H9 (cell line): ENCODE data around the gene WDR53. TPM values are rescaled to one million over a fixed set of nuclear protein-coding genes. Genes with fewer than 3 reads are reported as not detected.
"Not testable (repeated sequence)": the region's sequence is repeated elsewhere in the genome, so short reads cannot be mapped to it uniquely, and the experiment has no call there.

Source experiments
- DNase-seq: peaks from one replicate; pipeline ENCODE4 v3.0.0-alpha.2; 2017
- H2AFZ ChIP-seq: one replicate; pipeline ENCODE4 v1.6.1; 2013; ENCODE audit warnings: mild to moderate bottlenecking, low read length, control low read depth, moderate library complexity
- H2AK5ac ChIP-seq: 2 replicates; pipeline ENCODE4 v1.6.1; 2013; ENCODE audit warnings: low read length, control low read depth, mixed read lengths; ENCODE audit not compliant: insufficient read length
- H2BK120ac ChIP-seq: one replicate; pipeline ENCODE4 v1.6.1; 2013; ENCODE audit warnings: low read depth, mild to moderate bottlenecking, low read length, control low read depth, inconsistent platforms; ENCODE audit not compliant: poor library complexity, severe bottlenecking
- H2BK12ac ChIP-seq: 2 replicates; pipeline ENCODE4 v1.6.1; 2013; ENCODE audit warnings: low read length, control low read depth, mixed read lengths, low read depth; ENCODE audit not compliant: insufficient read length
- H2BK15ac ChIP-seq: 2 replicates; pipeline ENCODE4 v1.6.1; 2013; ENCODE audit warnings: low read depth, low read length, control low read depth
- H2BK20ac ChIP-seq: one replicate; pipeline ENCODE4 v1.6.1; 2013; ENCODE audit warnings: low read depth, mild to moderate bottlenecking, low read length, control low read depth, inconsistent platforms; ENCODE audit not compliant: poor library complexity, severe bottlenecking
- H2BK5ac ChIP-seq: 2 replicates; pipeline ENCODE4 v1.6.1; 2013; ENCODE audit warnings: low read length, control low read depth, mixed read lengths; ENCODE audit not compliant: insufficient read length
- H3K14ac ChIP-seq: 2 replicates; pipeline ENCODE4 v1.6.1; 2013; ENCODE audit warnings: low read length, control low read depth; ENCODE audit not compliant: insufficient read depth
- H3K18ac ChIP-seq: 2 replicates; pipeline ENCODE4 v1.6.1; 2013; ENCODE audit warnings: low read depth, mild to moderate bottlenecking, mixed read lengths, low read length, control low read depth; ENCODE audit not compliant: insufficient read length
- H3K23ac ChIP-seq: 2 replicates; pipeline ENCODE4 v1.6.1; 2013; ENCODE audit warnings: low read length, control low read depth, mixed read lengths, low read depth; ENCODE audit not compliant: insufficient read length
- H3K23me2 ChIP-seq: 2 replicates; pipeline ENCODE4 v1.6.1; 2013; ENCODE audit warnings: low read depth, mild to moderate bottlenecking, mixed read lengths, low read length, control low read depth; ENCODE audit not compliant: insufficient read length, poor library complexity, severe bottlenecking
- H3K27ac ChIP-seq: 2 replicates; pipeline ENCODE4 v1.5.1; 2013; ENCODE audit warnings: low read length, control low read depth, mixed read lengths, low read depth; ENCODE audit not compliant: insufficient read length
- H3K27me3 ChIP-seq: 2 replicates; pipeline ENCODE4 v1.6.1; 2013; ENCODE audit warnings: low read length, control low read depth, inconsistent platforms; ENCODE audit not compliant: insufficient read depth
- H3K4ac ChIP-seq: 2 replicates; pipeline ENCODE4 v1.6.1; 2013; ENCODE audit warnings: low read depth, mild to moderate bottlenecking, control low read depth, inconsistent platforms, low read length, moderate library complexity
- H3K4me1 ChIP-seq: 2 replicates; pipeline ENCODE4 v1.6.1; 2013; ENCODE audit warnings: low read length, control low read depth, inconsistent platforms; ENCODE audit not compliant: insufficient read depth
- H3K4me2 ChIP-seq: 2 replicates; pipeline ENCODE4 v1.6.1; 2013; ENCODE audit warnings: low read length, control low read depth, mixed read lengths; ENCODE audit not compliant: insufficient read length, insufficient read depth
- H3K56ac ChIP-seq: 2 replicates; pipeline ENCODE4 v1.6.1; 2013; ENCODE audit warnings: low read depth, mild to moderate bottlenecking, mixed read lengths, low read length, control low read depth; ENCODE audit not compliant: insufficient read length
- H3K79me1 ChIP-seq: 2 replicates; pipeline ENCODE4 v1.6.1; 2013; ENCODE audit warnings: low read depth, mild to moderate bottlenecking, moderate library complexity, low read length, control low read depth, inconsistent platforms; ENCODE audit not compliant: insufficient read depth, poor library complexity, severe bottlenecking
- H3K79me2 ChIP-seq: 2 replicates; pipeline ENCODE4 v1.6.1; 2013; ENCODE audit warnings: low read length, control low read depth, inconsistent platforms; ENCODE audit not compliant: insufficient read depth
- H3K9ac ChIP-seq: 2 replicates; pipeline ENCODE4 v1.6.1; 2013; ENCODE audit warnings: low read length, control low read depth, mixed read lengths; ENCODE audit not compliant: insufficient read length; ENCODE audit errors: extremely low read depth
- H3K9me3 ChIP-seq: one replicate; pipeline ENCODE4 v1.6.1; 2013; ENCODE audit warnings: low read depth, low read length, inconsistent platforms; ENCODE audit not compliant: control insufficient read depth
- H3T11ph ChIP-seq: one replicate; pipeline ENCODE4 v1.6.1; 2013; ENCODE audit warnings: mild to moderate bottlenecking, low read length, control low read depth, inconsistent platforms
- H4K20me1 ChIP-seq: one replicate; pipeline ENCODE4 v1.6.1; 2013; ENCODE audit not compliant: control insufficient read depth, insufficient read length, insufficient read depth
- H4K5ac ChIP-seq: 2 replicates; pipeline ENCODE4 v1.6.1; 2013; ENCODE audit warnings: low read depth, mild to moderate bottlenecking, mixed read lengths, low read length, control low read depth; ENCODE audit not compliant: insufficient read length
- H4K8ac ChIP-seq: replicated peaks from 2 replicates; pipeline ENCODE4 v1.6.1; 2013; ENCODE audit warnings: low read length, control low read depth, mixed read lengths, low read depth; ENCODE audit not compliant: insufficient read length
- H4K91ac ChIP-seq: 2 replicates; pipeline ENCODE4 v1.6.1; 2013; ENCODE audit warnings: low read depth, mild to moderate bottlenecking, moderate library complexity, mixed read lengths, low read length, control low read depth; ENCODE audit not compliant: insufficient read length
- H3K27ac Mint-ChIP-seq, 3 experiments: 2 replicates in 2 of 3; 3 replicates in 1 of 3; pipeline ENCODE4 v1.8.0; 2020 to 2021; ENCODE audit warnings: mixed read lengths in 3 of 3, mild to moderate bottlenecking in 1 of 3, moderate library complexity in 1 of 3
- H3K27me3 Mint-ChIP-seq: 2 replicates; pipeline ENCODE4 v1.8.0; 2021; ENCODE audit warnings: low read depth, mild to moderate bottlenecking, moderate library complexity, mixed read lengths
- H3K36me3 Mint-ChIP-seq, 3 experiments: 2 replicates in 2 of 3; 3 replicates in 1 of 3; pipeline ENCODE4 v1.8.0; 2020 to 2021; ENCODE audit warnings: low read depth in 3 of 3, mixed read lengths in 3 of 3; ENCODE audit not compliant: insufficient read depth in 1 of 3
- H3K4me1 Mint-ChIP-seq, 2 experiments: 2 replicates each; pipeline ENCODE4 v1.8.0; 2020; ENCODE audit warnings: mixed read lengths in 2 of 2
- H3K4me3 Mint-ChIP-seq, 2 experiments: 2 replicates in 1 of 2; 3 replicates in 1 of 2; pipeline ENCODE4 v1.8.0; 2020 to 2021; ENCODE audit warnings: mild to moderate bottlenecking in 2 of 2, mixed read lengths in 2 of 2, moderate library complexity in 1 of 2
- H3K9me3 Mint-ChIP-seq, 2 experiments: 2 replicates in 1 of 2; 3 replicates in 1 of 2; pipeline ENCODE4 v1.8.0; 2020; ENCODE audit warnings: mild to moderate bottlenecking in 2 of 2, mixed read lengths in 2 of 2, moderate library complexity in 1 of 2
- CTCF ChIP-seq: fragments of 200-600 bp; sonication (generic); conservative IDR thresholded peaks from 3 replicates; pipeline ENCODE4 v1.8.0; 2021; ENCODE audit warnings: antibody characterized with exemption, mild to moderate bottlenecking
- WGBS: extraction: QIAGEN DNeasy Blood & Tissue Kit; methylation state at CpG from one replicate; pipeline ENCODE4 v1.1.7; 2013; ENCODE audit warnings: missing lambda C conversion rate, low lambda C conversion rate, mixed read lengths; ENCODE audit not compliant: insufficient read length; ENCODE audit errors: extremely low coverage; 5-methylcytosine and 5-hydroxymethylcytosine counted together
- total RNA-seq: library from RNA; stranded (reverse); gene quantifications from 2 replicates; pipeline ENCODE4 v1.2.1, GENCODE V29; 2021

The WDR53 gene
- total RNA-seq, 1 experiment from 2014 or later, result 21.2 TPM

GRCh38 chr3:196523841-196524240, 44.5 kb downstream of the WDR53 start:
- H2BK120ac ChIP-seq, result no peak overlapping the region
- no peak overlapping the region for H2BK5ac ChIP-seq
- Mint-ChIP-seq H3K9me3 (peaks cover 32 to 37% of the 10 kb centered on the region in 2 experiments), H3K4me1 (peaks cover 3 to 5% of the 10 kb centered on the region in 2 experiments; a peak in 3 of 4 replicates), H3K36me3 (peaks cover 26 to 29% (median 29%) of the 10 kb centered on the region in 3 experiments), H3K4me3 (no peak overlapping the region), H3K27ac (no peak overlapping the region), H3K27me3 (peaks cover 8% of the 10 kb centered on the region)
- no CpG with 5 or more reads among the region's 4 CpGs for WGBS
- H3K4ac ChIP-seq, result no peak overlapping the region
- H3K27ac ChIP-seq, result no peak overlapping the region
- H2AFZ ChIP-seq, result no peak overlapping the region
- H4K5ac ChIP-seq, result no peak overlapping the region
- no peak overlapping the region for H2BK12ac ChIP-seq
- H3K14ac ChIP-seq, result no peak overlapping the region
- no peak for TF ChIP-seq CTCF
- no peak overlapping the region for H3K4me2 ChIP-seq
- no peak overlapping the region for H3K23ac ChIP-seq
- no peak for DNase-seq
- H2BK20ac ChIP-seq, result no peak overlapping the region
- H4K91ac ChIP-seq, result no peak overlapping the region
- no peak overlapping the region for H3T11ph ChIP-seq
- no peaks in the 10 kb centered on the region for H3K4me1 ChIP-seq
- no peaks in the 10 kb centered on the region for H3K23me2 ChIP-seq
- no peak overlapping the region for H4K8ac ChIP-seq
- H4K20me1 ChIP-seq, result no peaks in the 10 kb centered on the region
- H3K56ac ChIP-seq, result no peak overlapping the region
- no peaks in the 10 kb centered on the region for H3K79me2 ChIP-seq
- no peak overlapping the region for H2BK15ac ChIP-seq
- H3K79me1 ChIP-seq, result no peaks in the 10 kb centered on the region
- H2AK5ac ChIP-seq, result no peak overlapping the region
- peaks cover 19% of the 10 kb centered on the region for H3K9me3 ChIP-seq
- no peak overlapping the region for H3K18ac ChIP-seq
- no peak overlapping the region for H3K9ac ChIP-seq
- H3K27me3 ChIP-seq, result no peaks in the 10 kb centered on the region

- not testable (repeated sequence) for H2BK120ac ChIP-seq
Measured at GRCh38 chr3:196521291-196521690, 47.1 kb downstream of the WDR53 start.

More at GRCh38 chr3:196521291-196521690, 47.1 kb downstream of the WDR53 start:
- Mint-ChIP-seq H3K9me3 (peaks cover 48 to 54% of the 10 kb centered on the region in 2 experiments), H3K36me3 (peaks cover 30 to 41% (median 30%) of the 10 kb centered on the region in 3 experiments), H3K4me1 (peaks cover 9 to 14% of the 10 kb centered on the region in 2 experiments)
- DNase-seq, H2BK12ac ChIP-seq, H4K8ac ChIP-seq, H3K27ac Mint-ChIP-seq, H3K18ac ChIP-seq, H3K9ac ChIP-seq, H3K4me1 ChIP-seq, H3T11ph ChIP-seq, H2BK20ac ChIP-seq, H3K56ac ChIP-seq, H3K4me2 ChIP-seq, H4K20me1 ChIP-seq, H2AK5ac ChIP-seq, H3K4me3 Mint-ChIP-seq, H2AFZ ChIP-seq, H3K79me2 ChIP-seq, H4K91ac ChIP-seq, H2BK5ac ChIP-seq, H3K27me3 Mint-ChIP-seq, H3K27me3 ChIP-seq, H3K79me1 ChIP-seq, H2BK15ac ChIP-seq, H3K14ac ChIP-seq, H3K4ac ChIP-seq, H3K23ac ChIP-seq, H4K5ac ChIP-seq, H3K23me2 ChIP-seq, H3K27ac ChIP-seq: not testable (repeated sequence)
- peaks cover 23% of the 10 kb centered on the region for H3K9me3 ChIP-seq
- no CpG with 5 or more reads among the region's 12 CpGs for WGBS
